HT1080 (cell line): Measurements from ENCODE around the gene KCNIP2. TPM values are rescaled to one million over a fixed set of nuclear protein-coding genes. Genes with fewer than 3 reads are reported as not detected.

Experiments
- DNase-seq: peaks from one replicate; pipeline ENCODE4 v3.0.0-alpha.2; 2015; ENCODE audit warnings: low read depth
- total RNA-seq: library from RNA; depleted of rRNA; stranded (reverse); fragments of >200 nt; shearing (Covaris generic); gene quantifications from 2 replicates; pipeline ENCODE4 v1.2.3, GENCODE V29; 2014

KCNIP2 gene
- total RNA-seq, 1 experiment from 2014 or later = 1.2 TPM

DNA sequence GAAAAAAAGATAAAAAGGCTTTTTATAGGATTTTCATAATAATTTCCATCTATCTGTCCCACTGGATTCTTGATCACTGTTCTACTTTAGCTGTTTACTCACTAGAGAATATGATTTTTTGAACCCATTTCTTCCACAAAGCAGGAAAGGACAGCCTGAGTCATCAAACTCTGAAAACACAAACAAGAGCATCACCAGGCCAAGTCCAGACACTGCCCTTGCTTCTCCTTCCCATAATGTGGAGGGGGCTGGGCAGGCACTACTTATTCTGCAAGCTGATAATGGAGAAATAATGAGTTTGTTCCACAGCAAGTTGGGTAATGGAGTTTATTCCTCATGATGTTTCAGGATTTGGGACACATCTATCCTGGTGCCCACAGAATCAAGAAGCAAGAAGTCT lies 13.0 kb upstream of the KCNIP2 start:
- peak; percentile 25 for DNase-seq

DNA sequence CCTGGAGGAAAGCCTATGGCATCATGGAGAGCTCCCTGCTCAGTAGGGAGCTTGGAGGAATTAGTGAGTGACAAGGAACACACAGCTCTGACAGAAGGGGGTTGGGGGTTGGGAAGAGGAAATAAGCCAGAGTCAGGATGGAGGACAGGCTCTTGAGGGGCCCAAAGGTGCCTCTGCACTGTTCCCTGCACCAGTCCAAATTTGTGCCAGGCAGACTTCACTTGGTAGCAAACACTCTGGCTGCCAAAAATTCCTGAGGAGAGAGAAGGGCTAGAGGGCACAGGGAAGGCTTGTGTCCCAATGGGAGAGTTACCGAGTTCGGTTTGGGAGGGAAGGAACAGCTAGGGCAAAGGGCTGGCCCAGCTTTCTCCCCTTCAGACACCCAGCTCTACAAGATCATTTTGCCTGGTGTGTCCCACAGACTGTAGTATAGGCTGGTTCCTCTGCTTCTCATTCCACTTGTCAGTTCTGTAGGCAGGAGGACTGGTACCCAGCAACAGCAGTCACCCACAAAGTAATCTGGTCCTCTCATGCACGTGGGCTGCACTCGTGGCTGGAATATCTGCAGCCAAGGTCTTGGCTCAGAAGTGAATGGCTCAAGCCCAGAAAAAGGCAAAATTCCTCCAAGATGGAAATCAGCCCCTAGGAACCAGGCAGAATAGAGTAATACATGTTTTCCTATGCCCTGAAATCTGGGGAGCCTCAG lies 8.0 kb upstream of the KCNIP2 start:
- DNase-seq = no peak

- DNase-seq = no peak
Observed at GRCh38 chr10:101850749-101851148, 7.1 kb upstream of the KCNIP2 start.

GRCh38 chr10:101848894-101849351 lies 5.3 kb upstream of the KCNIP2 start:
- no peak for DNase-seq

- no peak for DNase-seq
Observed at GRCh38 chr10:101848408-101848807, 4.8 kb upstream of the KCNIP2 start.

DNA sequence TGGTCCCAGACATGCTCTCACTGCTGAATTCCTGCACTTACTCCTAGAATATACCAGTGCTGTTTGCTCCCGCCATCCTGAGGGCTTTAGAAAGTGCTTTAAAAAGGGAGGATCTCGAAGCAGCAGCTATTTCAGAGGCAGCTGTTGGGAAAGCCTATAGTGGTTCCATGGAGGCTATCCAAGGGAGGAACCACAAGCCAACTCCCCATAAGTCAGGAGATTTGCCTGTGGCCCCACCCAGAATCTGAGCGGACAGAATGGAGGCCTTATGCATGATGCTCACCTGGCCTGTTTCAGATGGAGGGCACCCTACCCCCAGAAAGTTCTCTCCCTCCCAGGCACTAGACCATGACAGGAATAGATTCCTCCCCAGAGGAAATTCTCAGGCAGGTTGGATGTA lies 2.3 kb upstream of the KCNIP2 start:
- no peak for DNase-seq

- DNase-seq = no peak
Observed at GRCh38 chr10:101841826-101842225, 1.8 kb downstream of the KCNIP2 start.

GRCh38 chr10:101840741-101841453 lies 2.7 kb downstream of the KCNIP2 start:
- DNase-seq = peak; percentile 82

DNA sequence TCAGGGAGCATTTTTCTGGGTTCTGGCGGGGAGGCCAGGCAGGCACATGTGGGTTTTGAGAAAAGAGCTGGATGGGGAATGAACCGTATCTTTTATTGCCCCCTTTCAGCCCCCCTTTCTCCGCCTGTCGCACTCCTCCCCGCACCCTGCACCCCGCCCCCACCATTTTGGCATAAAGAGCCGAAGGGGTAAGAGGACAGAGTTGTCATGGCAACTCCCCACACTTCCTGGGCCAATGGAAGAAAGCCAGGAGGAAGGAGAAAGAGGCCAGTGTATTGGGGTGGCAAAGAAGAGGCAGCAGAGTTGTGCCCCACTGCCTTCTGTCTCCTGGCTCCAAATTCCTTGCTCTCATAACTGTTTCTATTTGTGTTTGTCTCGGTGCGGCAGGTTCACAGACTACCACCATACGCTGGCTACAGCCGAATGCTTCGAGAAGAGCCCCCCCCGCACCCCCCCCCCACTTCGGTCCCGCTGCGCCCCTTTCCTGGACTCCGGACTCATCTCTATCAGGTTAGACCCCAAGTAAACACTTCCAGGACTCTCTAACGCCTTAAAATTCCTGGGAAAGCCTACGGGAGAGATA lies 3.4 kb downstream of the KCNIP2 start:
- DNase-seq = no peak

GRCh38 chr10:101839416-101840063 lies 4.1 kb downstream of the KCNIP2 start:
- no peak for DNase-seq

DNA sequence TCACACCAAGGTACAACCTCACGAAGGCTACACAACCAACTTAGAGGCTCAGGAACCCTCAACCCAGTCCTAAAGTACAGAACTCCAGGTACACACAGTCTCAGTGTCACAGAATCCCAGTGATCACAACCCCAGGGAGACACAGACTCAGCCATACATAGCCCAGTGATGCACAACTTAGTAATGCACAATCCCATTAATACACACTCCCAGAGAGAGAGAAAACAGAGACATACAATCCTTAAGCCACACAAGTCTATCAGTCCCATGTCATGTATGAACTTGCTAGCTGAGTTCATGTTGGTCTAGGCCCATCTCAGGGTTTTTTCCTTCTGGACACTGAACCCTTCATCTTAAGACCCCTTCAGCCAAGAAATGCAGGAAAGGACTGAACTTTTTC lies 4.6 kb downstream of the KCNIP2 start:
- DNase-seq = no peak

GRCh38 chr10:101838416-101838970 lies 5.1 kb downstream of the KCNIP2 start:
- no peak for DNase-seq

DNA sequence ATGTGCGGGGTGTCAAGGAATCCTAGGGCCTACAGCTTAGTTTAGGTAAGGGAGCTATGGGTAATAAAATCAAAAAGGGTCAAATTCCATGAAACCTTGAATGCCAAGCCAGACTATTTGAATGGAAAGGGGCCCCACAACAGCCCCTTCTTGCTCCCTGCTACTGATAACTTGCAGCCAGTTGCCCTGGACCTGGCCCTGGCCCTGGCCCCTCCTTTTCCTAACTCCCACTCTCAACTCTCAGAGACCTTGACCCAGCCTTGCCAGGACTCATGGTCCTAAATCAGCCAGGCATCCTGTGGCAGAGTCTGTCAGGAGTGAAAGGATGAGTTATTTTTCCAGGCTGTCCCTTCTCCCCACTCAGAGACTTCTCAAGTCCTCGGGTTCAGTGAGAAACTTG lies 5.9 kb downstream of the KCNIP2 start:
- no peak for DNase-seq

- no peak for DNase-seq
Observed at GRCh38 chr10:101835362-101835761, 8.2 kb downstream of the KCNIP2 start.

DNA sequence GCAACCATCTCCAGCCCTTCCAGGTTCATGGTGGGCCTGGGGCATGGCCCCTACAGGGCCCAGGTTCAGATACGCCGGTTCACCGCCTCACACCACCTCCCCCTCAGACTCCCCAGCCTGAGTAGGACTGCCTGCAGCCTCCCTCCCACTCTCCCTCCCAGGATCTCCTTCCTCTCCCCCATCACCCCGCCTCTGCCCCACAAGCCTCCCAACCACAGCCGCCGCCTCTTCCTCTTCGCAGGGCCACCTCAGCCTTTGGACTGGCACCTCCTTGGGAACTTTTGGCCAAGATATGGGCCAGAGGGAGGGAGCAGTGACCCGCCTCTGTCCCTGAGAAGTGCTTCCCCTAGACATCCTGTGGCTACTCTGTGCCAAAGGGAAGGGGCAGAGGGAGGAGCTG lies 9.3 kb downstream of the KCNIP2 start:
- peak; percentile 28 for DNase-seq

- DNase-seq = no peak
Observed at GRCh38 chr10:101833466-101833865, 10.1 kb downstream of the KCNIP2 start.

- DNase-seq = no peak
Observed at GRCh38 chr10:101832325-101832771, 11.3 kb downstream of the KCNIP2 start.

GRCh38 chr10:101831169-101831811 lies 12.3 kb downstream of the KCNIP2 start:
- DNase-seq = no peak

DNA sequence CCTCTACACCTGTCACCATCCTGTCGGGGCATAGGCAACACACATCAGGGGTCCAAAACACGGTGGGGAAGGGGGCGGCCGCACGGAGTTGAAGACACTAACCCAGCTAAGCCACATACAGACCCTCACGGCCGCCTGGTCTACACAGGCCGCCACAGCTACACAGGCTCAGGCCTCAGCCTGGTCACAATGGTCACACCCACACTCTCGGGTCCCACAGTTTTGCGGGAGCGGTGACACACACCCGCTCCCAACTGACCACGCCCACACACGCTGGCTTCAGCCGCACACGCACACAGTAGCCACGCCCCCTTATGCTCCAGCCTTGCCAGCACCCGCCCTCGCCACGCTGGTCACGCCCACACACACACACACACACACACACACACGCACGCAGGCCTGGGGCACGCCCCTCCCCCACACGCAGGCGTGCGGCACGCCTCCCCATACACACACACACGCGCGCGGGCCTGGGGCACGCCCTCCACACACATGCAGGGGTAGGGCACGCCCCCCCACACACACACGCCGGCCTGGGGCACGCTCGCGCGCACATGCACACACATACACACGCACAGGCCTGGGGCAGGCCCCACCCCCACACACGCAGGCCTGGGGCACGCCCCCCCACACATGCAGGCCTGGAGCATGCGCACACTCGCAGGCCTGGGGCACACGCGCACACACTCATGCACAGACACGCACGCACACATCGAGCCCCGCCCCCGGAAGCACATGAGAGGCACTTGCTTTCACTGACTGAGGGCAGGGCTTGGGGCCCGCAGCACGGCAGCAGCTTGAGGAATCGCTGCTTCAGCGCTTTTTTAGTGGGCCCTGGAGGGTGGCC lies 13.1 kb downstream of the KCNIP2 start:
- peak; percentile 46 for DNase-seq
